Suppressor macrophage treated with lipopolysaccharide for 1 hour (primary cell): Measurements from ENCODE around the gene SUN5.
A peak's percentile ranks its signal among the peaks of the same experiment; 100 is the strongest.

ENCODE experiments used
- DNase-seq, 3 donors: peaks; one replicate each; pipeline ENCODE4 v3.0.0-alpha.2; 2020 to 2022

Gene SUN5

GRCh38 chr20:33013701-33014326, 9.6 kb upstream of the SUN5 start:
- no peak for DNase-seq

DNA sequence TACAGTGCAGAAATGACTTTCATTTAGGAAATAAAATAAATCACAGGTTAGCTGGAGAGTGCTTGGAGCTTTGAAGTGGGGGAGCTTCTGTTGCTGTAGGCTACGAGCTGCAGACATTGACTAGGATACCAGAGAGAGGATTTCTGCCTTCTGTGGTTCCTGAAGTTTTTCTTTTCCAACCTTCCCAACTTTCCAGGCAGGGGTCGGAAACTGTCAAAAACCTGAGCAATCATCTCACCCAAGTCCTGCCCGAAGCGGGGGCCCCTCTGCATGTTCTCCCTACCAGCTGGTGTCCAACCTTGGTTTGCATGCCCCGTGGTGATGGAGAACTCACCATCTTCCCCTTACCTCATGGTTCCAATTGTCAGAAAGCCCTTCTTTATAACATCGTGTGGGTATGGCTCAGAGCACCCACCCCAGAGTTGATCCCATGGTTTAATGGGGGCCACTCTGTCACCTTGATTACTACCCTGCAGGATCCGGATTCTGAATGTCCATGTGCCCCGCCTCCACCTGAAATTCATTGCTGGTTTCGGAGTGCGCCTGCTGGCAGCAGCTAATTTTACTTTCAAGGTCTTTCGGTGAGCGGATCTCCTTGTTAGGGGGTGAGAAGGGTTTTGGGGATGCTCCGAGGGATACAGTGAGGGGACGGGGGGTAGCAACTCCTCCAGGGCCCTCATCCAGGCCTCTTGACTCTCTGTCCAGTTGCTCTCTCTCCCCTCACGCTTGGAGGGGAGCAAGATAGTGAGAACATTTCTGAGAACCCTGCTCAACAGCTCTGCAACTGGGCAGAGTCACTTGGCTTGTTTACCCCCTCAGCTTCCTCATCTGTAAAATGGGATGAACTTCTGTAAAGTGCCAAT, 8.3 kb upstream of the SUN5 start:
- no peak for DNase-seq

- DNase-seq, result no peak
These were observed 6.6 kb upstream of the SUN5 start for GRCh38 chr20:33010674-33011449.

- DNase-seq, result no peak
These were observed 5.9 kb upstream of the SUN5 start for GRCh38 chr20:33010133-33010504.

DNA sequence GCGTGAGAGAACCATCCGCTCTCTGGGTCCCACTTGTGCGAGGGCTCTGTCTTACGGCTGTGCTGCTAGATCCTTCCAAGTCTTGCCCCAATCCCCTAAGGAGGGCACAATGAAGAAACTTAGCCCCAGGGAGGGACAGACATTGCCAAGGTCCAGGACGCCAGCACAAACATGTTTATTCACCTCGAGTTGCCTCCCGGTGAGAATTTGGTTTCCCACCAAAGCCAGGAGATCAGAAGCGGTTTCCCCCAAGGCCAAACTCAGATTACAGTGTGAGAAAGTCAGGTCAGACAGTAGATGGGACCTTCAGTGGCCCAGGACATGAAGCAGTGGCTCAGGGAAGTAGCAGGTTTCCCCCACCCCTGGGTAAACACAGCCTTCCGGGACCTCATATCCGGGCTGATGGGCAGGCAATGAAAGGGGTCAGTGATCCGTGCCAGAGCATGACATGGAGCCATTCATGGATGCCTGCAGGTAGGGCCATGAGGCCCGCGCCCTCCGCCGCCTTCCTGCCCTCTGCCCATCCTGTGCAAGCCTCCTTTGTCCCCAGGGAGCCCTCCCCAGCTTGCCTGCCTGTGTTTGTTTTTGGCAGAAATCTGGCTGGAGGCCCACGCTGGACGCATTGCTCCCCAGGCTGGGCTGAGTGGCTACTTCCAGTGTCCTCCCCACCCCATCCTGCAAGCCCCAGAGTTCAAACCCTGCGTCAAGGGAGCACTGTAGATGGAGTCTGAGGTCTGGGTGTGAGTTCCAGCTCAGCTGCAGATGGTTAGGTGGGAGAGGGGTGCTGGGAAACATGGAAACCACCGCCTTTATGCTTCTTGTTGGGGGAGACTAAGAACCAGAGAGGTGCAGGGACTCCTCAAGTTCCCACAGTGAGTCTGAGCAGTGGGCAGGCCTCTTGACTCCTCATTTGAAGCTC, 5.2 kb upstream of the SUN5 start:
- no peak for DNase-seq

DNA sequence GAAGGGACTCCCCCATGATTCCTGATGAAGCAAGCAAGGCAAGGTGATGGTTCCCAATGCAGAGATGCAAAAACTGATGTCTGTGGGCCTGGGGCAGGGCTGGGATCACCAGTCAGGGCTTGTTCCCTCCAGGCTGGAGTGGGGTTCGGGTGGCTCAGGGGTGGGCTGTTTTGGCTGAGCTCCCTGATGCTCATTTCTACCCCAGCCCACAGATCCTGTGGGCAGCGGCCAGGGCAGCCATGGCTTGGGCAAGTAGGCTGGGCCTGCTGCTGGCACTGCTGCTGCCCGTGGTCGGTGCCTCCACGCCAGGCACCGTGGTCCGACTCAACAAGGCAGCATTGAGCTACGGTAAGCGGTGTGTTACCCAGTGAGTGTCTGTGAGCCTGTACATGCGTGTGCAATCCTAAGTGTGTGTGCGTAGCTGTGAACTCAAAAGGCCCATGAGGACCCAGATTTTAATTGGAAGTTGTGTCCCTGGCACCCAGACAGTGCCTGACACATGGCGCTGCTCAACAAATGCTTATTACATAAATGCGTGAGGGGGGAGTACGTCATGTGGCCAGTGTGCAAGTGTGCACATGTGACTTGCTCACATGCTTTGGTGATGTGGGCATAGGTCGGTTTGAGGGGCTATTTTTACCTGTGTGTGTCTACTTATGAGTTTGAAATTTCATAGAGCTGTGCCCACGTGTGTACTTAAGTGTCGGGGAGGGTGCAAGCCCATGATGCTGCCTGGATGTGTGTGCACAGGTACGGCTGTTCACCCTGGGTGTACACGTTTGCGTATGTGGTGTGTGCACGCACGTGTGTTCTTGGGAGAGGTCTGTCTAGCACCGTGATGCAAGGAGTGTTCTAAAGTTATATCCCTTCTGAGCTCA, 4.3 kb upstream of the SUN5 start:
- DNase-seq, result no peak

- DNase-seq, result no peak
These were observed 3.4 kb upstream of the SUN5 start, which contains the start of gene BPIFB2 for GRCh38 chr20:33007376-33008335. Gene BPIFB2, plus strand, starts transcription at chr20:33007704. Its CDS starts 871 bp downstream, at chr20:33008575.

GRCh38 chr20:33006776-33007375, 2.6 kb upstream of the SUN5 start:
- DNase-seq, result no peak

DNA sequence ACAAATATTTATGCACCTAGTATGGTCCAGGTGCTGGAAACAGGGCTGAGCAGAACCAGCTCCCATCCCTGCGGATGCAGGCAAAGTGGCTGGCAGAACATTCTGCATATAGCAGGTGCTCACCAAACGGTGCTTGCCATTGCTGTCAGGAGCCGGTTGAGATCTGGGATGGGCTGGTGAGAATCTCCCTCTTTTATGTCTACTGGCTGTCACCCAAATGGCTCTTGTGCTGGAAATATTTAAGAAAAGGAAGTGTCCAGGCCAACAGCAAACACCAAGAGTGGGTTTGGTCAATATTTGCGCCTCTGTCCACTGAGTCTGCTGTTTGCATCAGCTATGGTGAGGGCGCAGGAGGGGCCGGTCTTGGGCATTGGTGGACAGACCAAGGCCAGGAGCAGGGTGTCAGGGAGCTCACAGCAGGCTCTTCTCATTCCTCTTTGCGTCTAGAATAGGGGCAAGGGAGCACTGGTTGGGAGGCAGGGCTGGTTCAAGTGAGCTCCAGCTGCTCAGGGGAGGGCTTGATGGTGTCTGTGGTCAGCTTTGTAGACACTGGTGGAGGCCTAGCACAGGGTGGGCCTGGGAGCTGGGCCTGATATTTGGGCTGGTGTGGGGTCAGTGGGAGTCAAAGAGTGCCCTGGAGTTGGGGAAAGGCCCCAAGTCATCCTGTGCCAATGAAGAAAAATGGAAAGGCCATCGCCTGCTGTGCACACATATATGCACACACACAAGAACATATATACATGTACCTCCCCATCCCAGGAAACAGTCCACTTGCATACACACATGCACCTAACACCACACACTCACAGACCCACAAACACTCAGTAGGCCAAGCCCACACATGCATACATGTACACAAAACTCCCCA, 1.9 kb upstream of the SUN5 start:
- DNase-seq, result no peak

- peak; percentile 61 to 79 (median 69) for DNase-seq
These were observed 916 bp upstream of the SUN5 start for GRCh38 chr20:33005132-33005566.

DNA sequence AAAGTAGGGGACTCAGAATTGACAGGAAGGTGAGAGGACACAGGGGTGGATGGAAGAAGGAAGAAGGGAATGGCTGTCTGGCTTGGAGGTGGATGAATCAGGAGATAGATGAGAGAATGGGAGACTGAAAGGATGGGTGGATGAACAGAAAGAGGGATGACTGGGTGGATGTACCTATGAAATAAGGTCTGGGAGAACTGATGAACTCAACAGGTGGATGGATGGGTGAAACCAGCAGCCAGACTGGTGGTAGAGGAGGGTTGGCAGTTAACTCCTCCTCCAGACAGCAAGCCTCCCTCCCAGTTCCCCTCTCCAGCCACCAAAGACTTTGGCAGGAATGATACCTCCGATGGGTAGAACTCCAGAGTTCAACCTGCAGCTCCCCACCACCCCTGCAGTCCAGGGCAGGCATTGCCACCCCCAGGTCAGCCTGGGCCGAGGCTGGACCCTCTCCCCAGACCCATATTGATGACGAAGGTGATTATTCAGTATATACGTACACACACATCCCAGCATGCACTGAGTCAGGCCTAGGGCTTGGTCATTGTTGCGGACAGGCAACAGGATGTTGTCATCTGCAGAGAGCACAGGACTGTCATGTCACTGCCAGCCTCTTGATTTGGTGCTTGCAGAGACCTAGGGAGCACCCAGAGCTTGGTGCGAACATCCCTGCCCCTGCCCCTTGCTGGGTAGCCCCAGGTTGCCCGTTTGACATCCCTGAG, 2.0 kb downstream of the SUN5 start:
- DNase-seq, result no peak

- DNase-seq, result no peak
These were observed 3.3 kb downstream of the SUN5 start for GRCh38 chr20:33000802-33001466.

DNA sequence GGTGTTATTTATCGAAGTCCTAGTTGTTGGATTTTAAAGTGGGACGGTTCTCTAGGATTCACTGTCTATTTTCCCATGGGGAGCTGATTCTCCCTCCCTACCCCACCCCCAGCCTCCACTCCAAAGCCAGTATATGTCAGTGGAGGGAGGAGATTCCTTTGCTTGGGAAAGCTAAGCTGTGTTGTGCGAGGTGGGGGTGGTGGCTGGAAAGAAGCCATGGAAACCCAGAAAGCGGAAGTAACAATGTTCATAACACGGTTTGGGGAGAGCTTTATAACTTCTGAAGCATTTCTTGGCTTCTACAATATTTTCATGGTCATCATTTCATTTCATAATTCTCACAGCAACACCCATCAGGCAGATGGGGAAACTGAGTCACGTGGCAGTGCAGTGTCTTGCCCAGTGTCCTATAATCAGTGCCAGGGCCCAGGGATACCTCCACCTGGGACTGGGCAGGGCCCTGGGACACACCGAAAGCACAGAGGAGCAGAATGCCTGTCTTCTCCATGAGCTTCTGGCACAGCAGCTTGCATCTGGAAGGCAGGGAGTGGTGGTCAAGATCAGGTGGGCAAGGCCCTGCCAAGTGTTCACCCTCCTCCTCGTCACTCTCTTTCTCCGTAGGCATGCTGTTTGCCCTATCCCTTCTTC, 4.5 kb downstream of the SUN5 start:
- DNase-seq, result peak; percentile 57 to 61 (median 58)

- no peak for DNase-seq
These were observed 6.8 kb downstream of the SUN5 start for GRCh38 chr20:32997431-32997830.

DNA sequence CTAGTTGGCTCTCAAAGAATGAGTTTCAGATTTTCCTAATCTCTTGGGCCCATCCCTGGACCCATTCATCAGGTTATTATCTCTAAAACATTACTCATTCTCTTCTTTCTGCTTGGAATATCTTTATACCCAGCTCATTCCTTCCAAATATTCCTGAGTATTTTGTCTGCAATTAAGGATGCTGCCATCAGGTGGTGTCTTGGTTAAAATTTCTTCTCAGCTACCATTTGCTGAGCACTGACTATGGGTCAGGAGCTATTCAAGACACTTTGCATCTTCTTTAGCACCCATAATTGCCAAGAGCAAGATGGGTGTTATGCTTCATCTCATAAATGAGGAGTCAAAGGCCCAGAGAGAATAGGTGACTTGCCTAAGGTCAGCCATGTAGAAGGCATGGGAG, 8.4 kb downstream of the SUN5 start:
- peak in 1 of 3 donors; percentile 17 for DNase-seq

DNA sequence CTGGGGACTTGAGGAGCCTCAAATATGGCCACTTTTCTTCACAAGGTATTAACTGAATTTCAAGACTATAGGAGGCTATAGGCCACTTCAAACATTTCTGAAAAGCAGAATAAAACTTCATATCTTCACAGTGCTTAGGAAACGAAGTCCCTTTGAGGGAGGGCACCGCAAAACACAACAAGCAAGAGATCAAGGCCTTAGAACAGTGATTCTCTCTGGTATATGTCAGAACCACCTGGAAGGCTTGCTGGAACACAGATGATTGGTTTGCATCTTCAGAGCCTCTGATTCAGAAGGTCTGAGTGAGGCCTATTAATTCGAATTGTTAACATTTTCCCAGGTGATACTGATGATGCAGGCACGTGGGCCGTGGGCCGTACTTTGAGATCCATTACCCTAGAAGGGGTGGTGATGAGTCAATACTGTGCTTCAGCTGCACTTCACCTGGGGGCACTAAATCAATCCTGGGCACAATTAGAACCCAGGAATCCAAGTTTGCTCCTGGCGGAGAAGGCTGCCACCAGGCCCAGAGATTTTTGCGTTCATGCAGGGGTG, 10.7 kb downstream of the SUN5 start:
- no peak for DNase-seq
